K562 (cell line): Measurements from ENCODE around the gene APPL2. TPM values are rescaled to one million over a fixed set of nuclear protein-coding genes. Genes with fewer than 3 reads are reported as not detected.

Experiments used
- ADNP ChIP-seq: fragments of 200-800 bp; sonication (Bioruptor generic); IDR thresholded peaks from 2 replicates; pipeline ENCODE4 v1.6.1; 2016; ENCODE audit warnings: missing genetic modification characterization, missing compliant biosample characterization
- ETV1 ChIP-seq: fragments of 450-650 bp; conservative IDR thresholded peaks from 2 replicates; pipeline ENCODE4 v1.6.1; 2016; ENCODE audit warnings: missing genetic modification characterization, control low read depth, low read depth, missing compliant biosample characterization
- FUS ChIP-seq: fragments of 200-400 bp; formaldehyde crosslinking; optimal IDR thresholded peaks from 2 replicates; pipeline ENCODE3; 2017; ENCODE audit warnings: low read depth, low read length
- MEIS2 ChIP-seq: fragments of 450-650 bp; IDR thresholded peaks from 2 replicates; pipeline ENCODE4 v1.6.1; 2014; ENCODE audit warnings: mild to moderate bottlenecking; ENCODE audit not compliant: partially characterized antibody
- RBM14 ChIP-seq: fragments of 200-400 bp; formaldehyde crosslinking; IDR thresholded peaks from 2 replicates; pipeline ENCODE4 v1.6.1; 2018; ENCODE audit warnings: low read depth, mild to moderate bottlenecking, low read length, moderate library complexity, borderline replicate concordance; ENCODE audit not compliant: insufficient read depth
- RNF2 ChIP-seq: sonication (generic); IDR thresholded peaks from 2 replicates; pipeline ENCODE4 v1.6.1; 2016
- SOX6 ChIP-seq: fragments of 450-650 bp; IDR thresholded peaks from 2 replicates; pipeline ENCODE4 v1.6.1; 2014; ENCODE audit warnings: mild to moderate bottlenecking
- ZNF253 ChIP-seq: fragments of 250-450 bp; sonication (Bioruptor Pico); conservative IDR thresholded peaks from 2 replicates; pipeline ENCODE4 v1.6.1; 2021; ENCODE audit warnings: mild to moderate bottlenecking
- ZNF282 ChIP-seq: sonication (generic); formaldehyde crosslinking; IDR thresholded peaks from 2 replicates; pipeline ENCODE4 v1.8.1; 2023; ENCODE audit warnings: missing genetic modification reagents
- ZNF384 ChIP-seq: IDR thresholded peaks from 2 replicates; pipeline ENCODE4 v1.6.1; 2012; ENCODE audit warnings: low read depth, low read length, improper control_type of control experiment
- polyA plus RNA-seq, 8 experiments: library from polyadenylated mRNA; depleted of rRNA in 4 of 8; stranded (reverse) in 5 of 8; unstranded in 3 of 8; fragments of >200 nt; fragmentation: Nextera tagmentation in 2 of 8; fragmentation: Illumina TruSeq in 1 of 8; extraction: Ambion mirVana in 2 of 8; extraction: Trizol in 1 of 8; gene quantifications; 2 replicates each; pipeline versions ENCODE4 v1.2.1 to v1.2.3, GENCODE V29; 2011 to 2014; ENCODE audit warnings: inconsistent platforms in 1 of 8, missing spikeins in 1 of 8
- total RNA-seq, 7 experiments: library from RNA; depleted of rRNA in 6 of 7; stranded (reverse); fragments of >200 nt in 6 of 7; fragmentation: Illumina TruSeq in 2 of 7; extraction: Trizol in 2 of 7; gene quantifications; 2 replicates each; pipeline versions ENCODE4 v1.2.1 to v1.2.3, GENCODE V29; 2011 to 2021; ENCODE audit warnings: low replicate concordance in 1 of 7
- TF ChIP-seq, protein P1 (sequence below), 2 experiments: IDR thresholded peaks; 2 replicates each; pipeline ENCODE4 v1.6.1; 2012; ENCODE audit warnings: improper control_type of control experiment in 2 of 2, low read depth in 2 of 2, low read length in 2 of 2, borderline replicate concordance in 1 of 2
- TF ChIP-seq, protein P2 (sequence below): sonication (generic); formaldehyde crosslinking; IDR thresholded peaks from 2 replicates; pipeline ENCODE4 v1.8.1; 2023; ENCODE audit warnings: mild to moderate bottlenecking, missing genetic modification reagents
- TF ChIP-seq, protein P3 (sequence below): fragments of 150-350 bp; IDR thresholded peaks from 2 replicates; pipeline ENCODE4 v1.6.1; 2014; ENCODE audit warnings: low read depth, mild to moderate bottlenecking, low read length, borderline replicate concordance
- TF ChIP-seq, protein P4 (sequence below): fragments of 250-450 bp; sonication (Bioruptor Pico); IDR thresholded peaks from 2 replicates; pipeline ENCODE4 v1.5.0; 2021

APPL2 gene
- total and polyA plus RNA-seq, 9 of the 15 experiments (the other 6 are each of a cell fraction or from before 2014, with no cell fraction given), result 2.1 to 14.4 (median 8.2) TPM

DNA sequence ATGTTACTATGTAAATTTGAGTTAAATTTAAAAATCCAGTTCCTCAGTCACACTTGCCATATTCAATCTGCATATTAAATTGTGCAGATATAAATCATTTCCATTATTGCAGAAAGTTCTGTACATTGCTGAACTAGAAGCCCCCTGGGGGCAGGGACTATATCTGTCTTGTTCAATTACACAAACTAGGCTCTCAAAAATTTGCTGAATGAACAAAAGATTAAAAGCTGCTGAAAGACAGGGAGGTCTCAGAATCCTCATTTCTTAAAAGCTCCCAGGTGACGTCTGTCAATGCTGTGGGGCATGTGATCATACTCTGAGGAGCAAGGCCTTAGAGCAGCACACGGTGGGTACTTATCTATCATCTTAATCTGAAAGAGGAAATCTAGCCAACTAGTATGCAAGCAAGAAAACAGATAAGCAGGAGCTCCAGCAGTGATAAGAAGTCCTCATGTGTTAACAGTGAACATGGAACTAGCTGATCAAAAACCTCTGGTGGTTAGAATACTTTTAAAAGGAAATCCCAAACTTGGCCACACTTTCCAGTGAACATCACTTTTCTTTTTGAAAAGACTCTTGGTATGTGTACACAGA is 60.5 kb downstream of the APPL2 start (continued):
- TF ChIP-seq, protein P1, sequence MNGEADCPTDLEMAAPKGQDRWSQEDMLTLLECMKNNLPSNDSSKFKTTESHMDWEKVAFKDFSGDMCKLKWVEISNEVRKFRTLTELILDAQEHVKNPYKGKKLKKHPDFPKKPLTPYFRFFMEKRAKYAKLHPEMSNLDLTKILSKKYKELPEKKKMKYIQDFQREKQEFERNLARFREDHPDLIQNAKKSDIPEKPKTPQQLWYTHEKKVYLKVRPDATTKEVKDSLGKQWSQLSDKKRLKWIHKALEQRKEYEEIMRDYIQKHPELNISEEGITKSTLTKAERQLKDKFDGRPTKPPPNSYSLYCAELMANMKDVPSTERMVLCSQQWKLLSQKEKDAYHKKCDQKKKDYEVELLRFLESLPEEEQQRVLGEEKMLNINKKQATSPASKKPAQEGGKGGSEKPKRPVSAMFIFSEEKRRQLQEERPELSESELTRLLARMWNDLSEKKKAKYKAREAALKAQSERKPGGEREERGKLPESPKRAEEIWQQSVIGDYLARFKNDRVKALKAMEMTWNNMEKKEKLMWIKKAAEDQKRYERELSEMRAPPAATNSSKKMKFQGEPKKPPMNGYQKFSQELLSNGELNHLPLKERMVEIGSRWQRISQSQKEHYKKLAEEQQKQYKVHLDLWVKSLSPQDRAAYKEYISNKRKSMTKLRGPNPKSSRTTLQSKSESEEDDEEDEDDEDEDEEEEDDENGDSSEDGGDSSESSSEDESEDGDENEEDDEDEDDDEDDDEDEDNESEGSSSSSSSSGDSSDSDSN (IDR thresholded peaks at IDR 0.05; ENCODE audit: borderline replicate concordance in 1 of 2, low read depth in 2 of 2, low read length in 2 of 2), result no peak
- TF ChIP-seq ZNF384, result no peak
- TF ChIP-seq SOX6, result peak; percentile 34; the same call in 1 of the 2 replicates
- TF ChIP-seq, protein P2, sequence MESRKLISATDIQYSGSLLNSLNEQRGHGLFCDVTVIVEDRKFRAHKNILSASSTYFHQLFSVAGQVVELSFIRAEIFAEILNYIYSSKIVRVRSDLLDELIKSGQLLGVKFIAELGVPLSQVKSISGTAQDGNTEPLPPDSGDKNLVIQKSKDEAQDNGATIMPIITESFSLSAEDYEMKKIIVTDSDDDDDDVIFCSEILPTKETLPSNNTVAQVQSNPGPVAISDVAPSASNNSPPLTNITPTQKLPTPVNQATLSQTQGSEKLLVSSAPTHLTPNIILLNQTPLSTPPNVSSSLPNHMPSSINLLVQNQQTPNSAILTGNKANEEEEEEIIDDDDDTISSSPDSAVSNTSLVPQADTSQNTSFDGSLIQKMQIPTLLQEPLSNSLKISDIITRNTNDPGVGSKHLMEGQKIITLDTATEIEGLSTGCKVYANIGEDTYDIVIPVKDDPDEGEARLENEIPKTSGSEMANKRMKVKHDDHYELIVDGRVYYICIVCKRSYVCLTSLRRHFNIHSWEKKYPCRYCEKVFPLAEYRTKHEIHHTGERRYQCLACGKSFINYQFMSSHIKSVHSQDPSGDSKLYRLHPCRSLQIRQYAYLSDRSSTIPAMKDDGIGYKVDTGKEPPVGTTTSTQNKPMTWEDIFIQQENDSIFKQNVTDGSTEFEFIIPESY (CRISPR knock-in tag), result no peak
- no peak for TF ChIP-seq ZNF282
- TF ChIP-seq ADNP, result peak; percentile 90
- TF ChIP-seq, protein P3, sequence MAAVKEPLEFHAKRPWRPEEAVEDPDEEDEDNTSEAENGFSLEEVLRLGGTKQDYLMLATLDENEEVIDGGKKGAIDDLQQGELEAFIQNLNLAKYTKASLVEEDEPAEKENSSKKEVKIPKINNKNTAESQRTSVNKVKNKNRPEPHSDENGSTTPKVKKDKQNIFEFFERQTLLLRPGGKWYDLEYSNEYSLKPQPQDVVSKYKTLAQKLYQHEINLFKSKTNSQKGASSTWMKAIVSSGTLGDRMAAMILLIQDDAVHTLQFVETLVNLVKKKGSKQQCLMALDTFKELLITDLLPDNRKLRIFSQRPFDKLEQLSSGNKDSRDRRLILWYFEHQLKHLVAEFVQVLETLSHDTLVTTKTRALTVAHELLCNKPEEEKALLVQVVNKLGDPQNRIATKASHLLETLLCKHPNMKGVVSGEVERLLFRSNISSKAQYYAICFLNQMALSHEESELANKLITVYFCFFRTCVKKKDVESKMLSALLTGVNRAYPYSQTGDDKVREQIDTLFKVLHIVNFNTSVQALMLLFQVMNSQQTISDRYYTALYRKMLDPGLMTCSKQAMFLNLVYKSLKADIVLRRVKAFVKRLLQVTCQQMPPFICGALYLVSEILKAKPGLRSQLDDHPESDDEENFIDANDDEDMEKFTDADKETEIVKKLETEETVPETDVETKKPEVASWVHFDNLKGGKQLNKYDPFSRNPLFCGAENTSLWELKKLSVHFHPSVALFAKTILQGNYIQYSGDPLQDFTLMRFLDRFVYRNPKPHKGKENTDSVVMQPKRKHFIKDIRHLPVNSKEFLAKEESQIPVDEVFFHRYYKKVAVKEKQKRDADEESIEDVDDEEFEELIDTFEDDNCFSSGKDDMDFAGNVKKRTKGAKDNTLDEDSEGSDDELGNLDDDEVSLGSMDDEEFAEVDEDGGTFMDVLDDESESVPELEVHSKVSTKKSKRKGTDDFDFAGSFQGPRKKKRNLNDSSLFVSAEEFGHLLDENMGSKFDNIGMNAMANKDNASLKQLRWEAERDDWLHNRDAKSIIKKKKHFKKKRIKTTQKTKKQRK, result no peak
- no peak for TF ChIP-seq ETV1 (tag)
- TF ChIP-seq, protein P4, sequence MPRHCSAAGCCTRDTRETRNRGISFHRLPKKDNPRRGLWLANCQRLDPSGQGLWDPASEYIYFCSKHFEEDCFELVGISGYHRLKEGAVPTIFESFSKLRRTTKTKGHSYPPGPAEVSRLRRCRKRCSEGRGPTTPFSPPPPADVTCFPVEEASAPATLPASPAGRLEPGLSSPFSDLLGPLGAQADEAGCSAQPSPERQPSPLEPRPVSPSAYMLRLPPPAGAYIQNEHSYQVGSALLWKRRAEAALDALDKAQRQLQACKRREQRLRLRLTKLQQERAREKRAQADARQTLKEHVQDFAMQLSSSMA, result no peak
- no peak for TF ChIP-seq RBM14
- peak; percentile 36 for TF ChIP-seq MEIS2
- no peak for TF ChIP-seq ZNF253 (CRISPR knock-in tag)
- no peak for TF ChIP-seq FUS
- no peak for TF ChIP-seq RNF2
